HG03432 (cell line): ENCODE measurements around the gene OSBPL7.

Experiments
- ATAC-seq: cut with Tn5 transposase; IDR thresholded peaks from one replicate; pipeline ENCODE4 v1.9.1; 2021; ENCODE audit warnings: mild to moderate bottlenecking, moderate library complexity; ENCODE audit not compliant: unreplicated experiment

Gene OSBPL7

DNA sequence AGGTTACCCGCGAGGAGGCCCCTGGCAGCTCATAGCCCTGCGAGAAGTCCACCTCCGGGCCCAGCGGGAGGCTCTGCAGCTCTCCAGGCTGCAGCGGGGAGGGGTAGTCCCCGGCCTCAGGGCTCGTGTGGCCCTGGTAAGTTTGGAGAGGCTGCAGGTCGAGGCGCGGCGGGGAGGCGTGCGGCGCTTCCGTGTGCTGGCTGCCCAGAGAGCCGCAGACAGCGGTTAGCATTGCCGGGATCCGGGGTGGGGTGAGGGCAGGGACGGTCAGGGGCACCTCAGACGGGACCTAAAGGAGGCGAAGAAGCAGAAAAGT is 26.6 kb upstream of the OSBPL7 start:
- no peak for ATAC-seq

DNA sequence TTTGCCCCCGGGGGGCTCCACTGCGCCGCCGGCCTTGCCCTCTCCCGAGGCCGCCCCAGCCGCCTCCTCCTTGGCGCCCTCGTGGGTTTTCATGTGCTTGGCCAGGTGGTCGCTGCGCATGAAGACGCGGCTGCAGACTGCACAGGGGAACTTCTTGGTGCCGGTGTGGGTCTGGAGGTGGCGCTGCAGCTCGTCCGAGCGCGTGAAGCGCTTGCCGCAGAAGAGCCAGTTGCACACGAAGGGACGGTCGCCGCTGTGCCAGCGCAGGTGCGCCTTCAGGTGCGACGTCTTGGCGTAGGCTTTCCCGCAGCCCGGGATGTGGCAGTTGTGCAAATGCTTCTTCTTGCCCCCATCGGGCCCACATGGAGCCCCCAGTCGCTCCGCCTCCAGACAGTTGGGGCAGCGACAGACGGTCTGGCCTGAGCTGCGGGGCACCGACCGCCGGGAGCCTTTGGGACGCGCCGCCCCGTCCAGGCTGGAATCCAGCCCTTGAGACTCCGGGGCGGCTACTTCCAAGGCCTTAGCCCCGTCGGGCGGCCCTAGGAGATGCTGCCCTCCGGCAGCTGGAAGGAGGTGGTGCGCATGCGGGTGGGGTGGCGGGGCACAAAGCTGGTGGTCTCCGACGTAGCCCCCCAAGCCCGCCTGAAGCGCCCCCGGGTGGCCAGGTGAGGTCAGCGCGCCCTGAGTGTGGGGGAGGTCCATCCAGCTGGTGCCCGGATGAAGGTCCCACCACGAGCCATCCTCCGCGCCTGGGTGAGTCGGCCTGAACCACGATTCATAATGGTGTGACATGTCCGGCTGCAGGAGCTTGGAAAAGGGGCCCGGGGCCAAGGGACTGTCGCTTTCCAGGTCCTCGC is 26.0 kb upstream of the OSBPL7 start:
- ATAC-seq: no peak

DNA sequence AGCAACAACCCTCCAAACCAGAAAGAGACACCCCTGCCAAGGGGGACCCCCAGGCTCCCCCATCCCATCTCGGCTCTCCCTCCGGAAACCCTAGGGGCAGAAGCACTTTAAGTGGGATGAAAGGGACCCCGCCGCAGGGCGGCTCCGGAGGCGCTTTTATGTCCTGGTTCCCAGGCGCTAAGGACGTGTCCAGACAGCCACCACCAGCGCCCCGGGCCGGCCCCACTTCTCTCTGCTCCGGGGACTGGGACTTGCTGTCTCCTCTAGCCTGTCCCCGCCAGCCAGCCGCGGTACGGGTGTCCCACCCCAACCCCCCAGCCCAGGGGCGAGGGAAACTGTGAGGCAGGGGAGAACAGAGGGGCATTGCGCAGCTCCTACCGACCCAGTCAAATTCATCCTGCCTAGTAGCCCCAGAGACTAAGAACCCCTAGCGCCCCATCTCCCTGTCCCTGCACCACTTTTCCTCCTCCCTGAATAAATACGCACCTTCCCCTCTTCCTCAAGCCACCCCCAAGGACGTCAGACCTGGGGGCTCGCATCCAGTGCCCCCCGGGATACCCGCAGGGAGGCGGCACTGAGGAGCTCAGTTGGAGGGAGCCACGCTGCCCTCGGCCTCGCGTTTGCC is 25.2 kb upstream of the OSBPL7 start:
- ATAC-seq: no peak

DNA sequence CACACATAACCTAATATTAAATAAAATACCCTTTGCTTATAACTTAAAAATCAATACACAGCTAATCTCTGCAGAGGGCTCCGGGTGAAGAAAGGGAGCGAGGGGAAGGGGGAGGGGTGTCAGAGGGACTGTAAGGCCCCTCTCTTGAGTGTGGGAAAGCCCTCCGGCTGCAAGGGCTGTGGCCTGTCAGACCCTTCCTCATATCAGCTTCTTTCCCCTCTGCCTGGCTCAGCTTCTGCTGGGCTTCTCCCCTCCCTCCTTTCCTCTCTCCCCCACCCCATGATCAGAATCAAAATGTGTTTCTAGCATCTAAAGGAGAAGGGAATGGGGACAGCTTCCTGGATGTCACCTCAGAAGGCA is 24.1 kb upstream of the OSBPL7 start:
- no peak for ATAC-seq

DNA sequence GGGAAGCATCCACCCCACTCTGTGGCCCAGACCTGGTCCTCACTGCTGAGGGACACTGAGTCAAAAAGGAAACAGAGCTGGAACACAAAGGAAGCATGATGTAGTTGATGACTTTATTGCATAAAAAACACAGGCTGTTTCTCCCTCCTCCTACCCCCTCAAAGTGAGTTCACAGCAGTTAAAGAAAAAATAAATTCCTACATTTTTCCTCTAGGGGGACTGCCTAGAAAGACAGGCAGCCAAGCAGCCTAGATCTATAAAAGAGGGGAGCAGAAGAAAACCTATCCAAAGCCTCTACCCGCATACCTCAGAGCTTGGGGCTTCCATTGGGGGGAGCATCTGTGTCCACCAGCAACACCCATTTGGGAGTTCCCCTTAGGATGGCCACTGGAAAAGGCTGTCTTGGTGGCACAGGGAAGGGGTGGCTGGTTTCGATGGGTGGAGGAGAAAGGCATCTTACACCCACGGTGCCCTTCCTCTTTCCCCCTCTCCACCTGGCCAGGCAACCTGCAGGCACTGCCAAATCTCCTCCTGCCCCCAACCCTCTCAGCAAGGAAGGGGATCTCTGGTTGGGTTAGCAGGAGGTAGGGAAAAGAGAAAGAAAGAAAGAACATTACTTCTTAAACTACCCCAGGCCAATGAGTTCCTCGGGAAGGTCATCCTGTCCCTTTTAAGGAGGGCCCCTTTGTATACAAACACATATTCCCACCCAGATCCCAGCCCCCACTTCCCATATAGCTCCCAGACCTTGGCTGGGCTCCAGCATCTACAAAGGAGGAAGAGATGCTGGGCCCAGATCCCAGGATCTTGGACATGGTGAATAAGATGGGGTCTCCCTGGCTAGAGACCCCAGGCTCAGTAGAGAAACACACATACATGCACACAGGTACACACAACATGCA is 23.5 kb upstream of the OSBPL7 start:
- no peak for ATAC-seq

DNA sequence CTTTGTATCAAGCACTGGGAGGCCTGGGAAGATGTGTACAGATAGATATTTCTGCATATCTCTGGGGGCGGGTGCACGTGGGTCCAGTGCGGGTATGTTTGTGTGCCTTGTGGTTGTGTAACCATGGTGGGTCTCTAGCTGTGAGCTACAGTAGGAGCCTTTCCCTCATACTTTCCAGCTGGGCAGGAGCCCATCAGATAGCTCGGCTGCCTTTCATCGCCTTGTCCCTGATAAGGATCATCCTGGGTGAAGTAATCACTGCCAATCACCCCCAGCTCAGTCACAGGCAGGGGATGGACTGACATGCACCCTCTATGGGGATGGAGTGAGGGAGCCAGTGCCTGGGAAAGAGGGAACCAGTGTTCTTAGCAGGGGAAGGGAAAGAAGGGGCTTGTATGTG is 22.6 kb upstream of the OSBPL7 start:
- ATAC-seq: no peak

DNA sequence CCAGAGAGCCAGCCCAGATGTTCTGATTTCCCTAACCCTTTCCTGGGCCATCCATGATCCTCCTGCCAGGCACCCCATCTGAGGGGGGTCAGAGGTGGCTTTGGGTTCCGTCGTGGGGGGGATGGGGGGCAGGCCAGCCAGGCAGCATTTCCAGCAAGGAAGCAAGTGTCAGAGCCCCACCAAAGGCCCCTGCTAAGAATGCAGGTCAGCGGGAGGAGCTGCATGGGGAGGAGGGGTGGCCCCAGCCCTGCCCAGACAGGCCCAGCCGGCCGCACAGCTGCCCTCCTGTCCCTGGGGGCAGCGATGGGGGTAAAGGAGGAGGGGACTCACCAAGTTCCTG is 21.8 kb upstream of the OSBPL7 start:
- no peak for ATAC-seq

DNA sequence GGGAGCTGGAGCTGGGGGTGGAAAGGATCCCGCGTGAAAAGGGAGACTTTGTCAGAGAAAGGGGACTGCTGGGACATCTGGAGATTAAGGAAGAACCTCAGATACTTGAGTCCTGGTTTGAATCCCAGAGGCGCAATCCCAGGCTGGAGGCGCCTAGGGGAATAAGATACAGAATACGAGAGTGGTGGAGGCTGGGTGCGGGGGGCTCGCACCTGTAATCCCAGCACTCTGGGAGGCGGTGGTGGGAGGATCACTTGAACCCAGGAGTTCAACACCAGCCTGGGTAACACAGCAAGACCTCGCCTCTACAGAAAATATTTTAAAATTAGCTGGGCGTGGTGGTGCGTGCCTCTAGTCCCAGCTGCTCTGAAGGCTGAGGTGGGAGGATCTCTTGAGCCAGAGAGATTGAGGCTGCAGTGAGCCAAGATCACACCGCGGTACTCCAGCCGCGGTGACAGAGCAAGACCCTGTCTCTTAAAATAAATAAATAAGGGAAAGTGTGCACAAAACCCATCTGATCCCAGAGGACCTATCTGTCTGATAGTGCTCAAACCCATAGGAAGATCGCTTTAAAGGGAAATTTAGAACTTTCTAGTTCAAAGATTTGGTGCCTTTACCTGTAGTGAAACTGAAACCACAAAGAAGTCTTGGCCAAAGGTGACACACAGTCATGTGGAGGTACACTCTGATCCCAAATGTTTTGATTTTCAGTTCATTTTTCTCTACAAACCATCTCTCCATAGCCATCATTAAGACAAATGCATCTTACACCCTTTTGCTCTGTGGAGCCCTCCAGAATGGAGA is 20.1 kb upstream of the OSBPL7 start:
- no peak for ATAC-seq

DNA sequence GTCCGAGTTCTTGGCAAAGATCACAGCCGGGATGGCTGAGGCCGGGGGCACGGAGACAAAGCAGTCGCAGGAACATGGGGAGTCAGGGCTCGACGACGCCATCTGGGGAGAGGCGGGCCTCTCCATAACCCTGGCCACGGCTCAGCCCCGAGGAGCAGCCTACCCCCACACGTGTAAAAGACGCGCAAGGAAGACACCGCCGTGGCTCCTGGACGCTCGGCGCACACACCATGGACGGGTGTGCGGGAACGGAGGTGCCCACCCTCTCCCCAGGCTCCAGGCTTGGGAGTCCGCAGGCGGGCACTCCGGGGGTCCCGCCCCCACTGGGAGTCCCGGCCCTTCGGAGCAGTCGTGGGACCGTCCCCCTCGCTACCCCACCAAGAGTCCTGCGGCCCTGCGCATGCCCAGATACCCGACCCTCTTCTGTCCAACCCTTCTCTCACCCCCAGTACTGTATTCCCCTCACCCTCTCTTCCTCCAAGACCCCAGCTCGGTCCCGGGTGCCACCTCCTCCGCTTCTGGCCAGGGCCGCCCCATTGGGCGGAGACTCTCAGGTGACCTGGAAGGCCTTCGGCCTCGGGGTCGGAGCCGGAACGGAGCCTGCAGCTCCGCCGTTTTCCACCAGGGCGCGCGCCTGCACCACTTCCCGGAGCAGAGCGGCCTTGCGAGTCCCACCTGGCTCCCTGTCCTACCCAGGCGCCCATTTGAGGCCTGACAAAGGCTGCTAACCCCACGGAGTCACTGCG is 19.3 kb upstream of the OSBPL7 start, which contains the start of gene SCRN2:
SCRN2 (minus strand) TSS at position 532 of the 746 bp plus-strand sequence; CDS start at position 102, 430 bp downstream.
- peak; percentile 88 for ATAC-seq

DNA sequence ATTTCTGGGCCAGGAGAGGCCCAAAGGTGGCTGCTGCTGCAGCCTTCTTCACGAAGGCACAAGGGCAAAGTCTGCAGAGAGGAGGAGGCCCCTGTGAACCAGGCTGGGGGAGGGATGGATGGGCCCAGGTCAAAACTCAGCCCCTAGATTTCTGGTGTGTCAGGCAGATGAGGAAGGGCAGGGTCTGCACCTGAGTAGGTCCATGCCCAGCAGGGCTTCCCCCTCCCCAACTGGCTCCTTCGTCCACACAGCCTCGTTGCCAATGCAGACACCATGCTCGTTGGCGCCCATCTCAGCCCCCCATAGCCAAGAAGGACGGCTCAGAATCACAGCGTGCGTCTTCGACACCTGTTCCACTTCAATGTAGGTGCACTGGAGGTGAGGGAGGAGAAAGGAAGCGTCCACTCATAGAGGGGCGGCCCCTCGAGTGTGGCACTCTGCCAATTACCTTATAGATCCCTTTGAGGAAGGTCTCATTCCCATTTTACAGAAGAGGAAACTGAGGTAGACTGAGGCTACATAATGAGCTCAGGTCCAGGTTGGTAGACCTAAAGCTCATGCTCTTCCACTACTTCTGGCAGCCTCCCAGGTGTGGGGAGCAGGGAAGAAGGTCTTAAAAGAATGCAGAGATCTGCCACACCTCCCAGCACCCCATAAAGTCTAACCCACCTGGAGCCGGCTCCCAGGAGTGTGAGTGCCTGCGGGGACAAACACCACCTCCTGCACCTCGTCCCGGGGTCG is 18.6 kb upstream of the OSBPL7 start:
- ATAC-seq: no peak

DNA sequence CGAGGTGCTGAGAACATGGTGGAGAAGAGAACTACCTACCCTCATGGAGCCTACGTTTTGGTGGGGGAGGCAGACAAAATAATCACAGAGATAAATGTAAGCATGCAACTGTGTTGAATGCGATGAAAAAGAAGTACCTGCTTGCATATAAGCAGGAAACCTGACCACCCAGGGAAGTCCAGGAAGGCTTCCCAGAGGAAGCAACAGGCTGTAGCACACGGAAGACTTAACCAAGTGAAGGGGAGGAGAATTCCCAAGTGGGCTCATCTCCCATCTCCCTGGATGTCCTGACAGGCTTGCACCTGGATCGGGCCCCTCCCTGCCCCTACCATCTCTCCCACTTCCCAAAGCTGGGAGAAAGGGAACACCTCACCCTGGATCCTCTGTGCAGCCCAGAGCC is 17.5 kb upstream of the OSBPL7 start:
- ATAC-seq: no peak

DNA sequence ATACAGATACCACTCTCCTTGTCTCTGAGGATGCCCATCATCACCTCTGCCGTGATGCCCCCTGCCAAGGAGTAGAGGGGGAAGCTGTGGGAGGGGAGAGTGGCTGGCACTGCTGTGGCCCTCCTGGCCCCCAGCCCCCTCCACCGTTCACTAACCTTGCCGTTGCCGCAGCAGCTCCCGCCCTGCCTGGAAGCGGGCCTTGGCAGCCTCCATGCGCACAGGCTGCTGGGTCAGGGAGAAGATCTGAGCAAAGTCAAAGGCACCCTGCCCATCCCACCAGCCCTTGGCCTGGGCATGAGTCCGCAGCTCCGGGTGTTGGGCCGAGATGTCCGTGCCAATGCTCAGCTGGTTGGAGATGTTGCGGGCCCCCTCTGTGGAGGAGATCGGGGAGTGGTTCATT is 17.0 kb upstream of the OSBPL7 start:
- no peak for ATAC-seq

DNA sequence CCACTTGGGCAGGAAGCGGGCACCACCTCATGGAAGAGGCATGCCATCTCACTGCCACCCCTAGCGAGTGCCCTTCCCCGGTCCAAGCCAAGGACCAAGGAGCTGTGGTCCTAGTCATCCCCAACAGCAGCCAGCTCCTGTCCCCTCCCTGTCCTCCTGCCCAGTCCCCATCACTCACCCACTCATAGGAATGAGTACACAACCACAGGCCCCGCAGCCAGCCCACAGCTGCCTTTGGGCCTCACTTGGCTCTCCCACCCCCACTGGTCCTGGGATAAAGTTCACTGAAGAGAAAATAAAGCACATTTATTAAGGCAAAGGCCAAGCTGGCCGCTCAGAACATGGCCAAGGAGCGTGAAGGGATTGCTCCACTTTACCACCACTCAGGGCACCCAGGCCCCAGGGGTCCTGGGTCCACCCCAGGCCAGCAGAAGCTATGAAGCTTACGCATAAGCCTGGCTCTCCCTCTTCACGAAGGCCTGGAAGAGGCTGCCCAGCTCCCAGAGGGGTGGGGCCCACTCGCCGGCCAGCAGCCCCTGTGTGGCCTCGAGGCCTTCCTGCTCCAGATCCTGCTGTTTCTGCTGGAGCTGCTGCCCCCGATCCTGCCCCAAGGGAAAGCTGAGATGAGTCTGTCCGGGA is 15.9 kb upstream of the OSBPL7 start:
- ATAC-seq: no peak

DNA sequence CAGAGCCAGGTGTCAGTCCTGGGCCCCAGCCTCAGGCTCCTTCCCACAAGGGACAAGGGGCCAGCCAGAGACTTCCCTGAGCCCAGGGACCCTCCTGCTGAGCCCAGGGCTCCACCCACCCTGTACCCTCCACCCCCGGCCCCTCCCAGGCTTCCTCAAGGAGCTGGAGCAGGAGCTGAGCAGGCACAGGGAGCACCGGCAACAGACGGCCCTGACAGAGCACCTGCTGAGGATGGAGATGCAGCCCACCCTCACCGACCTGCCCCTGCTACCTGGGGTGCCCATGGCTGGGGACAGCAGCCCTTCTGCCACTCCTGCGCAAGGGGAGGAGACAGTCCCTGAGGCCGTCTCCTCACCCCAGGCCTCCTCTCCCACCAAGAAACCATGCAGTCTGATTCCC is 15.0 kb upstream of the OSBPL7 start:
- ATAC-seq: no peak

DNA sequence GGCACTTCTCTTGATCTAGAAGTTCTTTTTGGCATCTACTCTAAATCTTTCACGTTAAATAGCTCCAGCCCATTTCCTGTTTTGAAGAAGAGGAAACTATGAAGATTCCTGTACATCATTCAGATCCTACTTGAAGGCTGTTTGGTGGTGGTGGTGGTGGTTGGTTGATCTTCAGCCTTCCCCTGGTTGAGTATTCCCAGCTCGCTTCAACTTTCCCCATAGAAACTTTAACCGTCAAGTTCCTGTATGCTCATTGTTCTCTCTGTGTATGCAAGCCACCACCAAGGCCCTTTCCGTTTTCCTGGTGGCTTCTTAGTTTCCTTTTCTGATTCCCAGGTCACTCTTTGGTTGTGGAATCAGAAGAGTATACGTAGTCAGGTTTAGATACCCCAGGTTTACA is 13.2 kb upstream of the OSBPL7 start:
- ATAC-seq: no peak

DNA sequence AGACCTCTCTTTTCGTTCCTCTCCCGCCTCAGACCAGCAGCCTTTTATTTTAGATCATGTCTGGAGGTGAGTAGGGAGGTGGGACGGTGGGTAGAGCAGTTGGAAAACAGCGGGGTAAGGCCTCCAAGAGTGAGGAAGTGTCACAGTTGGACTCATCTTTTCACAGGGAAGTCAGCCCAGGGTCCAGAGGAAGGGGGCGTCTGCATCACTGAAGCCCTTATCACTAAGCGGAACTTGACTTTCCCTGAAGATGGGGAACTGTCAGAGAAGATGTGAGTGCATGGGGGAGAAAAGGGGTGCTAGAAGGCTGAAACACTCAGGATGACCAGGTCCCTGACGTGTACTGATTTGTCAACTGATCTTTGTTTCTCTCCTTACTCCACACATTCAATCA is 10.3 kb upstream of the OSBPL7 start:
- ATAC-seq: peak; percentile 6

DNA sequence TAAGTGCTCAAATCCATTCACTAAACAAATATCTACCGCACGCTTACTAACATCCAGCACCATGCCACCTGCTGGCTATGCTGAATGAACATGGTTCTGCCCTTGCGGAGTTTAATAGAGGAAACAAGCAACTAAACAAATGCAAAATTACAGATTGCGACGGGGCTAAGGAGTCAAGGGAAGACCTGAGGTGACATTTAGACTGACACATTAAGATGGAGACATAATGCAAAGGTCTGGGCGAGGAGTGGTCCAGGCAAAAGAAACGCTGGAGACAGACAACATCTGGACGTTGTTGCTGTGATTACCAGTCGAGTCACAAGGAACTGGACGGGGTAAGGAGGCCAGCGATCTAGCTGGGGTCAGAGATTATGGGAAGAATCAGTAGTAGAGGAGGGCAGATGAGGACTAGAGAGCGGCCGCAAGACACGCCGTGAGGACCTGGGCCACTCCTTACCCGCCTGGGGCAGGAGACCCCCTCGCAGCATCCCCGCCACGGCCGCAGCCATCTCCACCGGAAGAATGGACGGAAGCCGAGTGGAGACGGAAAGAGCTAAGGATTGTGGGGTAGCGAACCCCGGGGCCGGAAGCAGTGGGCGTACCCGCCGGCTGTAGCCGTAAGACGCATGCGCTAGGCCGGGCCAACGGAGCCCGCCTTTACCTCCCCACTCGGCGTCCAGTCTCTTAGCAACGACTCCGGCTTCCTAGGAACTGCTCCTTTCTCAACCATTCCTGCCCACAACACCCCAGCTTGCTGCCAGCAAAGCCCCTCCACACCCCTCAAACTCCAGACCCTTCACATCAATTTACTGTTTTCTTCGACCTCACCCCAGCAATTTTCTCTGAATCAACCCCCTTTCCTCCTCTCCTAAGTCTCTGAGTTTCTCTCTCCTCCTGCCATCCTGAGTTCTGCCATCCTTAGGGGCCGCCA is 9.7 kb upstream of the OSBPL7 start, which contains the start of the genes LRRC46 and MRPL10:
LRRC46 (plus strand) TSS at position 668 of the 931 bp plus-strand sequence. CDS start 320 bp downstream, outside the sequence.
MRPL10 (minus strand) TSS at position 539 of the 931 bp plus-strand sequence; CDS start at position 509, 30 bp downstream.
- ATAC-seq: peak; percentile 83
